AG04449 (cell line): ENCODE measurements around the gene MARK3.

Experiments
- CTCF ChIA-PET: fragments of 350-600 bp; formaldehyde crosslinking; extraction: SDS; loops from one replicate; lab custom pipeline; 2021; ENCODE audit warnings: antibody characterized with exemption; lab: Yijun Ruan, JAX
- POLR2A ChIA-PET: fragments of 400-600, 350-600 bp; formaldehyde crosslinking; extraction: SDS; loops from one replicate; lab custom pipeline; 2020; ENCODE audit warnings: antibody characterized with exemption, inconsistent platforms; lab: Yijun Ruan, JAX
- DNase-seq: peaks from one replicate; pipeline ENCODE4 v3.0.0-alpha.2; 2010; ENCODE audit warnings: low read depth, low spot score
- H3K4me3 ChIP-seq: 2 replicates; pipeline ENCODE4 v1.5.1; 2011; ENCODE audit warnings: low read depth, mild to moderate bottlenecking, control low read depth, low read length
- CTCF ChIP-seq: IDR thresholded peaks from one replicate; pipeline ENCODE4 v1.5.1; 2011; ENCODE audit warnings: mild to moderate bottlenecking, moderate library complexity, low read length, control low read depth, inconsistent platforms; ENCODE audit not compliant: insufficient read depth; ENCODE audit errors: missing control alignments

Gene MARK3

GRCh38 chr14:103382376-103382775 lies 2.8 kb upstream of the MARK3 start:
- TF ChIP-seq CTCF, result no peak
- H3K4me3 ChIP-seq, result no peak overlapping the region
- DNase-seq, result peak; percentile 40
- ChIA-PET CTCF (interaction anchor here (1.4 to 13.9 kb wide), 3 partner anchors 10 to 40 kb away, joined by 4 to 116 read pairs (median 4); no protein-coding TSS in a partner anchor), POLR2A (interaction anchor here (0.8 to 0.9 kb wide), 2 partner anchors 9 to 49 kb away, joined by 3 to 4 read pairs; partner anchors contain the start of gene EIF5)

GRCh38 chr14:103384450-103385151 lies 614 bp upstream of the MARK3 start:
- ChIA-PET POLR2A (interaction anchor here (1.4 to 1.8 kb wide), 2 partner anchors 50 to 174 kb away, joined by 4 to 7 read pairs; partner anchors contain the start of gene EIF5), CTCF (interaction anchor here (1.4 to 13.9 kb wide), 2 partner anchors 7 to 27 kb away, joined by 4 to 116 read pairs; no protein-coding TSS in a partner anchor)
- TF ChIP-seq CTCF, result no peak
- H3K4me3 ChIP-seq, result peak overlapping the region; percentile 95
- no peak for DNase-seq

GRCh38 chr14:103385929-103386712 lies 906 bp downstream of the MARK3 start:
- no peak for DNase-seq
- peak overlapping the region; percentile 95 for H3K4me3 ChIP-seq
- ChIA-PET POLR2A (interaction anchor here (0.9 to 1.8 kb wide), 3 partner anchors 52 to 172 kb away, joined by 3 to 7 read pairs (median 4); partner anchors contain the start of gene EIF5), CTCF (interaction anchor here (2.2 to 13.9 kb wide), 2 partner anchors 6 to 10 kb away, joined by 8 to 116 read pairs; no protein-coding TSS in a partner anchor)
- TF ChIP-seq CTCF, result no peak

- DNase-seq, result no peak
- ChIA-PET POLR2A (interaction anchor here (0.9 kb wide), 1 partner anchor 53 kb away, joined by 3 read pairs; the partner anchor contains the start of gene EIF5), CTCF (interaction anchor here (0.9 to 2.2 kb wide), 5 partner anchors 9 to 311 kb away, joined by 3 to 8 read pairs (median 3); partner anchors contain the start of gene EIF5)
- no peak for TF ChIP-seq CTCF
- peak overlapping the region; percentile 95 for H3K4me3 ChIP-seq
Measured at GRCh38 chr14:103386713-103387329, 1.6 kb downstream of the MARK3 start.

GRCh38 chr14:103388664-103389063 lies 3.4 kb downstream of the MARK3 start:
- TF ChIP-seq CTCF, result no peak
- DNase-seq, result no peak
- POLR2A ChIA-PET, result no interaction called here
- CTCF ChIA-PET, result interaction anchor here (0.6 to 6.3 kb wide), 5 partner anchors 10 to 74 kb away, joined by 3 to 116 read pairs (median 4); partner anchors contain the start of genes EIF5 and MARK3
- no peak overlapping the region for H3K4me3 ChIP-seq
